Activated CD8-positive, alpha-beta T cell treated with anti-CD3 and anti-CD28 coated beads for 36 hours (primary cell): ENCODE measurements around the gene ZNF556. TPM values are rescaled to one million over a fixed set of nuclear protein-coding genes. Genes with fewer than 3 reads are reported as not detected.

Source experiments
- ATAC-seq: fragments of 200-7000 bp; cut with Tn5 transposase; one replicate; pipeline ENCODE4 v1.10.0; 2021; ENCODE audit warnings: mild to moderate bottlenecking, moderate library complexity
- CTCF ChIA-PET: fragments of 350-600 bp; sonication (Branson Sonifier 250); formaldehyde crosslinking; loops from one replicate; lab custom pipeline; 2021; ENCODE audit warnings: antibody characterized with exemption; lab: Charles Lee
- POLR2A ChIA-PET: fragments of 350-600 bp; sonication (Branson Sonifier 250); formaldehyde crosslinking; loops from one replicate; lab custom pipeline; 2021; ENCODE audit warnings: antibody characterized with exemption; lab: Charles Lee
- DNase-seq: peaks from one replicate; pipeline ENCODE4 v3.0.0-alpha.2; 2020
- H3K27ac Mint-ChIP-seq: one replicate; pipeline ENCODE4 v1.8.0; 2021; ENCODE audit warnings: mild to moderate bottlenecking, mixed read lengths
- H3K27me3 Mint-ChIP-seq: one replicate; pipeline ENCODE4 v1.8.0; 2021; ENCODE audit warnings: mixed read lengths
- H3K36me3 Mint-ChIP-seq: one replicate; pipeline ENCODE4 v1.8.0; 2021; ENCODE audit warnings: low read depth, mixed read lengths
- H3K4me1 Mint-ChIP-seq: one replicate; pipeline ENCODE4 v1.8.0; 2021; ENCODE audit warnings: low read depth, mixed read lengths
- H3K4me3 Mint-ChIP-seq: one replicate; pipeline ENCODE4 v1.8.0; 2021; ENCODE audit warnings: mild to moderate bottlenecking, moderate library complexity, mixed read lengths
- H3K9me3 Mint-ChIP-seq: one replicate; pipeline ENCODE4 v1.8.0; 2021; ENCODE audit warnings: mixed read lengths
- intact Hi-C: fragments of 100-400 bp; cut with micrococcal nuclease; formaldehyde crosslinking; loops from one replicate; pipeline ENCODE4 v1.10.0; 2022
- total RNA-seq, 2 experiments: library from RNA; stranded (reverse); gene quantifications; one replicate each; pipeline ENCODE4 v1.2.3, GENCODE V29; 2021
- TF ChIP-seq, protein P1 (sequence below): fragments of 200-600 bp; IDR thresholded peaks from one replicate; pipeline ENCODE4 v1.8.0; 2022; ENCODE audit warnings: antibody characterized with exemption, mild to moderate bottlenecking

The ZNF556 gene
- total RNA-seq, 2 experiments from 2014 or later, result not detected

GRCh38 chr19:2922987-2923386, 55.9 kb downstream of the ZNF556 start:
- DNase-seq, result no peak
- CTCF ChIA-PET, result interaction anchor here (0.9 to 1.9 kb wide), 4 partner anchors 22 to 275 kb away, joined by 3 to 12 read pairs (median 3); partner anchors contain the start of gene ZNF57
- H3K4me3 Mint-ChIP-seq, result no peak overlapping the region
- TF ChIP-seq, protein P1, sequence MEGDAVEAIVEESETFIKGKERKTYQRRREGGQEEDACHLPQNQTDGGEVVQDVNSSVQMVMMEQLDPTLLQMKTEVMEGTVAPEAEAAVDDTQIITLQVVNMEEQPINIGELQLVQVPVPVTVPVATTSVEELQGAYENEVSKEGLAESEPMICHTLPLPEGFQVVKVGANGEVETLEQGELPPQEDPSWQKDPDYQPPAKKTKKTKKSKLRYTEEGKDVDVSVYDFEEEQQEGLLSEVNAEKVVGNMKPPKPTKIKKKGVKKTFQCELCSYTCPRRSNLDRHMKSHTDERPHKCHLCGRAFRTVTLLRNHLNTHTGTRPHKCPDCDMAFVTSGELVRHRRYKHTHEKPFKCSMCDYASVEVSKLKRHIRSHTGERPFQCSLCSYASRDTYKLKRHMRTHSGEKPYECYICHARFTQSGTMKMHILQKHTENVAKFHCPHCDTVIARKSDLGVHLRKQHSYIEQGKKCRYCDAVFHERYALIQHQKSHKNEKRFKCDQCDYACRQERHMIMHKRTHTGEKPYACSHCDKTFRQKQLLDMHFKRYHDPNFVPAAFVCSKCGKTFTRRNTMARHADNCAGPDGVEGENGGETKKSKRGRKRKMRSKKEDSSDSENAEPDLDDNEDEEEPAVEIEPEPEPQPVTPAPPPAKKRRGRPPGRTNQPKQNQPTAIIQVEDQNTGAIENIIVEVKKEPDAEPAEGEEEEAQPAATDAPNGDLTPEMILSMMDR, result no peak
- H3K4me1 Mint-ChIP-seq, result no peaks in the 10 kb centered on the region
- POLR2A ChIA-PET, result interaction anchor here (0.5 to 0.9 kb wide), 3 partner anchors 19 to 33 kb away, joined by 3 to 4 read pairs (median 3); no protein-coding TSS in a partner anchor
- no peaks in the 10 kb centered on the region for H3K27me3 Mint-ChIP-seq
- intact Hi-C loops, result no loop called here
- H3K9me3 Mint-ChIP-seq, result peaks cover 2% of the 10 kb centered on the region
- H3K27ac Mint-ChIP-seq, result no peak overlapping the region
- H3K36me3 Mint-ChIP-seq, result peaks cover 13% of the 10 kb centered on the region
- no peak for ATAC-seq

DNA sequence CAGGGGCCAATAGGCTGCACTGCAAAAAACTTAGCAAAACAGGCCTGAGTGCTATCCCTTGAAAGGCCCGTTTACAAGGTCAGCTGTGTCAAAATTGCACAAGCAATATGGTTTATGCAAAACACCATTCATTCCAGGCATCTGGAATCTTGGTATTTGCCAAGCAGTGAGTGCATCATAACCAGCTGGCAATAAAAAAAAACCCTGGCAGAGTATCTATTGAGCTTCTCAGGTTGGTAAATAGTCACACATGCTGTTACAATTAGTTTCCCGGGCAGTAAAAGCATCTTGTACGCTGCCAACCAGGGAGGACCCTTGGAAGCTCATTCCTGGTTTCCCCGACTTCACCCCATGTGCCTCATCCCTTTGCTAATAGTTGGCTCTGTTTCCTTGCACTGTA, 56.4 kb downstream of the ZNF556 start:
- no peak overlapping the region for H3K4me3 Mint-ChIP-seq
- H3K27me3 Mint-ChIP-seq, result no peaks in the 10 kb centered on the region
- POLR2A ChIA-PET, result interaction anchor here (0.6 to 1.5 kb wide), 3 partner anchors 11 to 32 kb away, joined by 3 to 5 read pairs (median 4); no protein-coding TSS in a partner anchor
- DNase-seq, result no peak
- CTCF ChIA-PET, result interaction anchor here (0.9 to 1.9 kb wide), 6 partner anchors 10 to 275 kb away, joined by 3 to 12 read pairs (median 3); partner anchors contain the start of gene ZNF57
- H3K4me1 Mint-ChIP-seq, result no peaks in the 10 kb centered on the region
- no peak for ATAC-seq
- intact Hi-C loops, result no loop called here
- H3K27ac Mint-ChIP-seq, result no peak overlapping the region
- no peaks in the 10 kb centered on the region for H3K9me3 Mint-ChIP-seq
- H3K36me3 Mint-ChIP-seq, result peaks cover 8% of the 10 kb centered on the region
- TF ChIP-seq, protein P1, result no peak

GRCh38 chr19:2926341-2927031, 59.4 kb downstream of the ZNF556 start:
- no peak overlapping the region for H3K27ac Mint-ChIP-seq

DNA sequence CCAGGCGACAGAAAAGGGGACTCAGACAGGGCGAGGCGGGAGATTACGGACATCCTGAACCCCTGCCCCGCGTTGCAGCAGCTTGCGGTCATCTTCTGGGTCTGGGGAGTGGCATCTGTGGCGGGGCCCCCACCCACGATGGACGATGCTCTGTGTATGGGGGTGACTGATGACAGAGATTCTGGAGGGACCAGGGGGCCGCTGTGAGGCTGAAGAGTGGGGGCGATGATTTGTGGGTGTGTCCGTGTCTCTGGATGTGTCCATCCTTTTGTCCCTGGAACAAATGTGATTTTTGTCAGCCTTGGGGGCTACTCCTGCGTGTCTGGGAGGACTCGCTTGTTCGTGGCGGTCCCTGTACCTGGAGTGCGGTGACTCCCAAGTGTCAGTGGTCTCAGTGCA, 59.9 kb downstream of the ZNF556 start:
- CTCF ChIA-PET, result no interaction called here
- no peak overlapping the region for H3K27ac Mint-ChIP-seq
- TF ChIP-seq, protein P1, result no peak
- no peak for DNase-seq
- peaks cover 12% of the 10 kb centered on the region for H3K36me3 Mint-ChIP-seq
- H3K27me3 Mint-ChIP-seq, result no peaks in the 10 kb centered on the region
- ATAC-seq, result no peak
- H3K9me3 Mint-ChIP-seq, result peaks cover 9% of the 10 kb centered on the region
- intact Hi-C loops, result no loop called here
- no peaks in the 10 kb centered on the region for H3K4me1 Mint-ChIP-seq
- POLR2A ChIA-PET, result no interaction called here
- no peak overlapping the region for H3K4me3 Mint-ChIP-seq

More at GRCh38 chr19:2926341-2927031, 59.4 kb downstream of the ZNF556 start:
- Mint-ChIP-seq H3K4me1 (no peaks in the 10 kb centered on the region), H3K27me3 (no peaks in the 10 kb centered on the region), H3K36me3 (peaks cover 10% of the 10 kb centered on the region), H3K4me3 (no peak overlapping the region), H3K9me3 (peaks cover 8% of the 10 kb centered on the region)
- ATAC-seq, result no peak
- DNase-seq, result no peak
- ChIA-PET POLR2A (no interaction called here), CTCF (no interaction called here)
- intact Hi-C loops, result no loop called here
- TF ChIP-seq, protein P1, result no peak

Other genes starting within 250 kb of the ZNF556 start
- gene GNG7, start 164.6 kb upstream of the ZNF556 start, total RNA-seq, result under 1 TPM; 0.27 to 0.32 TPM
- gene DIRAS1, start 146.0 kb upstream of the ZNF556 start, total RNA-seq, result under 1 TPM in 1 of 2 experiments, not detected in 1; 0.09 TPM
- gene SLC39A3, start 127.3 kb upstream of the ZNF556 start, total RNA-seq, result 10 to 100 TPM; 35.5 to 38.1 TPM
- gene SGTA, start 84.1 kb upstream of the ZNF556 start, total RNA-seq, result 10 to 100 TPM; 53.4 to 60.8 TPM
- 100 to 1,000 TPM; 157 to 158 TPM for gene THOP1, start 81.8 kb upstream of the ZNF556 start, total RNA-seq
- 1 to 10 TPM in 1 of 2 experiments, under 1 TPM in 1; 0.83 to 1.5 TPM for gene ZNF554, start 47.5 kb upstream of the ZNF556 start, total RNA-seq
- gene ZNF555, start 25.9 kb upstream of the ZNF556 start, total RNA-seq, result 1 to 10 TPM; 1.5 to 2.1 TPM
- 1 to 10 TPM; 5.0 to 5.1 TPM for gene ZNF57, start 33.6 kb downstream of the ZNF556 start, total RNA-seq
- 1 to 10 TPM; 2.6 to 2.8 TPM for gene ZNF77, start 77.6 kb downstream of the ZNF556 start, total RNA-seq
- 1 to 10 TPM; 3.5 to 5.1 TPM for gene TLE6, start 110.2 kb downstream of the ZNF556 start, total RNA-seq
- 1 to 10 TPM; 2.8 to 3.0 TPM for gene TLE2, start 161.9 kb downstream of the ZNF556 start, total RNA-seq
- gene TLE5, start 195.2 kb downstream of the ZNF556 start, total RNA-seq, result 100 to 1,000 TPM; 283 to 296 TPM
- gene GNA11, start 227.0 kb downstream of the ZNF556 start, total RNA-seq, result 1 to 10 TPM; 5.2 to 5.4 TPM